GM21825 (cell line): ENCODE results near the gene C2CD4A.
A peak's percentile ranks its signal among the peaks of the same experiment; 100 is the strongest.

Experiments
- ATAC-seq: cut with Tn5 transposase; IDR thresholded peaks from one replicate; pipeline ENCODE4 v1.9.1; 2021; ENCODE audit warnings: mild to moderate bottlenecking, moderate library complexity; ENCODE audit not compliant: unreplicated experiment

C2CD4A gene

DNA sequence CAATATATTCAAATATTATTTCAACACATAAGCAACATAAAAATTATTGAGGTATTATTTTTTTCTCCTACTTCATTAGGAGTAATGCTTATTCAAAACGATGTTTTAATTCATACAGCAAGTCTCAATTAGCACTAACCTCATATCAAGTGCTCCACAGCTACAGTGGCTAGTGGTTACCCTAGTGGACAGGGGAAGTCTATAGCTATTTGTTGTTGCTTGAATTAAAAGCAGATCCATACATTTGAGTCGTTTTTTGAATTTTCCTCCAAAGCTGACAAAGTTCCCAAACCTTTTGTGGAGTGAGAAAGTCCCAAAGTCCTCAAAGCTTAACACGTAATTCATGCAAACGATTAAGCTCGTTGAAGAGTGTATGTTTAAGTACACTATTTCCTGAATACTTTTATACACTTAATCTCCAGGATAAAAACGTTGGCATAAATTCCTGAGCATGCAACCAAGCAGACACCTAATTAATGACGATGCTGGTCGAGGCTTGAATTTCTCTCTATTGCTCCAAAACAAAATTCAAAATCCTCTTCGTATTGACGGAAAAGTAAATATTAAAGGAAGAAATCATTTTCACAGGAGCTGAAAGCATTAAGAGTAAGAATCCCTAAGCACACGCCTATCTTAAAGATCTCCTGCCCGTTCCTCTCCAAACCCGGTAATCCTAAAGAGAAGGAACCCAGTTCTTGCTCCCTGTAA lies 7.5 kb upstream of the C2CD4A start:
- ATAC-seq, result no peak

- peak; percentile 71 for ATAC-seq
Observed at GRCh38 chr15:62059816-62060112, 7.0 kb upstream of the C2CD4A start.

GRCh38 chr15:62060113-62060895 lies 6.5 kb upstream of the C2CD4A start, which contains the start of gene VPS13C:
Gene VPS13C (minus strand): TSS chr15:62060447. CDS start chr15:62060374, 73 bp downstream.
- peak; percentile 88 for ATAC-seq

- no peak for ATAC-seq
Observed at GRCh38 chr15:62060896-62061280, 5.9 kb upstream of the C2CD4A start.

- ATAC-seq, result no peak
Observed at GRCh38 chr15:62063825-62064635, 2.7 kb upstream of the C2CD4A start.

DNA sequence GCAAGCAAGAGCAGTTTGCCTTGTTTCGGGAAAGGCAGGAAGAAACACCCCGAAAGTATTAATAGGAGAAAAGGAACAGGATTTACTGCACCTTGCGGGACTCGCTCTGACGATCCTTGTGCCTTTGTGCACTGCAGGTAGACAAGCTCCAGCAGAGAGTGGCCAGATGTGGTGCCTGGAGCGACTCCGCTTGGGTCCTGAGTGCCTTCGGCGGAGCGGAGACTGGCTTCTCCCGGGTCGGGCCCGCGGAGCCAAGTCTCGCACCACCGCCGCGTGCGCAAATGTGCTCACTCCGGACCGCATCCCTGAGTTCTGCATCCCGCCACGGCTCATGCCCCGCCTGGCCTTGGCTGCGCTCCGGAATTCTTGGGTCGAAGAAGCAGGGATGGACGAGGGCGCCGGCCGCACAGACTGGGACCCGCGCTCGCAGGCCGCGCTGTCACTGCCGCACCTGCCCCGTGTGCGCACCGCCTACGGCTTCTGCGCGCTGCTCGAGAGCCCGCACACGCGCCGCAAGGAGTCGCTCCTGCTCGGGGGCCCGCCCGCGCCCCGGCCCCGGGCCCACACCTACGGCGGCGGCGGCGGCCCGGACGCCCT lies 769 bp downstream of the C2CD4A start:
- no peak for ATAC-seq

DNA sequence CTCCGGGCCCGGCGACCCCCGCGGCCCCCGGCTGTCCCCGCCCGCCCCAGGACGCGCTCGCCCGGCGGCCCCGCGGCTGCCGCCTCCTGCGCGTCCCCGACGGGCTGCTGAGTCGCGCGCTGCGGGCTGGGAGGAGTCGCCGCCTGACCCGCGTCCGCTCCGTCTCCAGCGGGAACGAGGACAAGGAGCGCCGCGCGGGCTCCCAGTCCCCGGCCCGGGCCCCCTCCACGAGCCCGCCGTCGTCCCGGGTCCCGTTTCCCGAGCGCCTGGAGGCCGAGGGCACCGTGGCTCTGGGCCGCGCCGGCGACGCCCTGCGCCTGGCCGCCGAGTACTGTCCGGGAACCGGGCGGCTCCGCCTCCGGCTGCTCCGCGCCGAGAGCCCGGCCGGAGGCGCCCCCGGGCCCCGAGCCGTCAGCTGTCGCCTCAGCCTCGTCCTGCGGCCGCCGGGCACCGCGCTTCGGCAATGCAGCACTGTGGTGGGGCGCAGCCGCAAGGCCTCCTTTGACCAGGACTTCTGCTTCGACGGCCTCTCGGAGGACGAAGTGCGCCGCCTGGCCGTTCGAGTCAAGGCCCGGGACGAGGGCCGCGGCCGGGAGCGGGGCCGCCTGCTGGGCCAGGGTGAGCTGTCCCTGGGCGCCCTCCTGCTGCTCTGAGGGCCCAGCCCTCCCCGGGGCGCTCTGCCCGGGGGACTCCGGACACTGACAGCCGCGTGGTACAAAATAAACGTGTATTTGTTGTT lies 1.5 kb downstream of the C2CD4A start:
- ATAC-seq, result no peak

DNA sequence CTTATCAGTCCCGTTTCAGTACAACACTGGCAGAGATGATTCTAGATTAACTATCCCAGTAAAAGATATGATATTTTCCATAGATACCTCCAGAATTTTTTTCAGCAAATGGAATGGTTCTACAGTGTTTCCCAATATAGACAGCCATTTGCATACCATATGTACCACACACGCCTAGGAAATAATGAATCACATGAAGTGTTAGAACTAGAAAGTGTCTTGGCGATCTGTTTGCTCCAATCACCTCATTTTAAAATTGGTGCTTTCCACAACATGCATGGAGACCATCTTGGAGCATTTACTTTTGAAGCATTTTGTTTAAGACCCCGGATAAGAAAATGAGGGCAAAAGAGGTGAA lies 2.0 kb downstream of the C2CD4A start:
- ATAC-seq, result no peak

DNA sequence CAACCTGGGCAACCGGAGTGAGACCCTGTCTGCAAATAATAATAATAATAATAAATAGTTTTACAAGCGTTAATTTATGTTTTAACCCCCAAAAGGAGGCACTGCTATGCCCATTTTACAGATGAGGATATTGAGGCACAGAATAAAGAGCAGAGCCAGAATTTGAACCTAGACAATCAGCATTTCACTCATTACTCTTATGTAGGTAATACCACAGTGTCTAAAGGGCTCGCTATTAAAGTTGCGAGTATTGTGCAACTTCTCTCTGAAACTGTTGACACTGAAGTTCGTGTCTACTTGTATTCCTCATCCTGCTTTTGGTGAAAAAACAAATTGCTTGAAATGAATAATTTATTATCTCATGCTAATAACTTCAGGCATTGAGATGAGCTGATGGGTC lies 2.8 kb downstream of the C2CD4A start:
- ATAC-seq, result no peak

- ATAC-seq, result no peak
Observed at GRCh38 chr15:62071711-62072308, 5.0 kb downstream of the C2CD4A start.

DNA sequence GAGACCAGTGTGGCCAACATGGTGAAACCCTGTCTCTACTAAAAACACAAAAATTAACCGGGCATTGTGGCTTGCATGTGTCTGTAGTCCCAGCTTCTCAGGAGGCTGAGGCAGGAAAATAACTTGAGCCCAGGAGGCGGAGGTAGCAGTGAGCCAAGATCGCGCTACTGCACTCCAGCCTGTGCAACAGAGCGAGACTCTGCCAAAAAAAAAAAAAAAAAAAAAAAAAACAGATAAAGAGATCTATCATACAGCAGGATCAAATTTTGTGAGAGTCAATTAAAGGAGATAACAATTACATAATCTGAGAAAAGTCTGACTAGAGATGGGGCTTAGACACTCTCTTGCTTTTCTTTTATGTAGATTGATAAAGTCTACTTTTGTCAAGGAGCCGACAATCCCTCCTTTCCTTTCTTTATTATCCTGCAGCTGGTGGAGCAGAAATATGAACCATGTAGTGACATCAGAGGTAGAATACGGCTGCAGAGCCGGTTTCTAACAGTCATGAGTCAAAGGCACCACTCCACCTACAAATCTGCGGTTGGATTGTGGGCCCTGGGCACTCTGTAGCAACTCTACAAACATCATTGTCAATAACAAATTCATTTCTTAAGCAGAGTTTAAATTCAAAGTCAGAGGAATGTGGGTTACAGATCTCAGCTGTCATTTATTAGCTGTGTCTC lies 9.0 kb downstream of the C2CD4A start:
- no peak for ATAC-seq

DNA sequence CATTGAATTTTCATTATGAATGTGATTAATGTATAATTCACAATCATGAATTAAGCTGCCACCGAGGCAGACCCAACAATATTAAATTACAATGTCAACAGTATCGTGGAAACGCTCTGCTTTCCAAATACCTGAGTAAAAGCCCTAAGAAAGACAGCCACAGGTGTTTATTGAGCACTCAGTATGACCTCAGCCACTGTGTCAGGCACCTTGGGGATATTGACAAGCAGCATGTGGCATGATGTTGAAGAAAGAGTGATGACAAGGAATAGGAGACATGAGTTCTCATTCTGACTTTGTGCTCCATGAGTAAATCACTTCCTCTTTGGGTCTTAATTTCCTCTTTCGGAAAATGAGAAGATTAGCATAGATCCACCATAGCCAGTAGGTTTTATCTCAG lies 12.8 kb downstream of the C2CD4A start:
- no peak for ATAC-seq

DNA sequence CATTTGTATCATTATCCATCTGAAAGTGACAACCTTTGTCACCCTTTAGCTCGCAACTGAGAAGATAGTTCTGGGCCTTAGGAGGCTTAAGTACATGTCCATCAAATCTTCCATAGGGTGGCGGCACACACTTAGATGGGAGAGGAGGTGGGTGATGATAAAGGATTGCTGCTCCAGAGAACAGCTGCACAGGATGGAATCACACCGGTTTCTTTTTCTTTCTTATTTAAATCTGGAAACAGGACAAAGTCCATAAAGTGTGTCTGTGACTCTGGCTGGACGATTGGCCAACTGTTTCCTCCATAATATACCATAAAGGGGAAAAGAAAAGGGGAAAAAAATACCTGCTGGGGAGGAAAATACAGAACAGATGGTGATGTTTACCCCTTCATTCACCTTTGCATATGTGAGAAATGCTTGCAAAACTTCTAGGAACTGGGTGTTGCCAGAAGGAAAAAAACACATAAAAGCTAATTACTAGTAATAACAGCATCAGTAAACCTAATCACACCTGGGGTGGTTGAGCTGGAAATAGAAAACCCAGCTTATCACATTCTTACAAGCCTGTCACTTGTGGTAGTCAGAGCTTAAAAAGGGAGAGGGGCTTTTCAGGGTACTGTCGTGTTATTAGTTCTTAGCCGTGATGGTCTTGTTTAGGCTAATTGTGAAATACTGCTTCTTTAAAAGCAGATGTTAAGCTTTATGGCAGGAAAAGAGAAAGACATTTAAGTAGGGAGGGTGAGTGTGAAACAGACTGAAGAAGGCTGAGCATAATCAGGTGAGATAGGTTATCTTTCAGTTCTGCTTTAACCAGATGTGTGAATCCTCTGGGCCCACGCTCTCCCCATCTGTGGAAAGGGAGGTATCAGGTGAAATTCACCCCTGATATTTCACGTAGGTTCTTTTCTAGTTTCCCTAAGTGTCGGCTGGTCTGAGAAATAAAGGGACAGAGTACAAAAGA lies 16.7 kb downstream of the C2CD4A start:
- no peak for ATAC-seq

- ATAC-seq, result no peak
Observed at GRCh38 chr15:62085740-62086139, 19.0 kb downstream of the C2CD4A start.

GRCh38 chr15:62087671-62088352 lies 21.0 kb downstream of the C2CD4A start:
- no peak for ATAC-seq

DNA sequence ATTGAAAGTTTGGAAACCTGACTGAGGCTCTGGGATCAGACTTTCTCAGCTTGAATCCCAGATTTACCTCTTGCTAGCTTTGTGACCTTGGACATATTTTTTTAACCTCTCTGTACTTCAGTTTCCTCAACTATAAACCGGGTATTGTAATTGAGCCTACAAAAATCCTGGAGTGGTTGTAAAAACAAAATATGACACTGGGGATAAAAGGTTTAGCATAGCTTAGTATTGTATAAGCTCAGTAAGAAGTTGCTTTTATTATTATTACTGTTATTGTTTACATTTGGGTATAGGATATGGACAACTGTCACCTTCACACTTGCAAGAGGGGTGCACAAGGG lies 21.5 kb downstream of the C2CD4A start:
- no peak for ATAC-seq

DNA sequence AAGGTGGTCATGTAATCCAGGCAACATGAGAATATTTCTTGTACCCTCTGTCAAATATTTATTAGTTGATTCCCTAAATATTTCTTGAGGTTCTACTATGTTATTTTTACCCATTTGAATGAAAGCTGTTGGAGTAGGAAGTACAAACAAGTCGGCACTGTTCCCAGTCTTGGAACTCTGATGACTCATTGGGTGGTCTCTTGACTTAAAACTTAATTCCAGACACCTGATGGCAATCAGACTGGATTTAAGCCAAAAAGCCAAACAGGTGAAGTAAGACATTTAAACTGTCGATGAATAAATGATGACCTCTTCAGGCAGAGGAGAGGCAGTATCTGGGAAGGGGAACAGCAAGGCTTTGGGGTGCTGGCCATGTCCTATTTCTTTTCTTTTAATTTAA lies 22.8 kb downstream of the C2CD4A start:
- no peak for ATAC-seq

- ATAC-seq, result no peak
Observed at GRCh38 chr15:62090988-62091387, 24.2 kb downstream of the C2CD4A start.
